PC-9 (cell line): ENCODE measurements around the gene TRIO. TPM values are rescaled to one million over a fixed set of nuclear protein-coding genes. Genes with fewer than 3 reads are reported as not detected.

Experiments used
- BruUV-seq: library from RNA; stranded (reverse); fragments of 400-500 nt; replicated peaks from 2 replicates; lab custom pipeline; 2021; lab: Mats Ljungman, UMichigan
- CTCF ChIA-PET: fragments of 300-600 bp; sonication (Branson Sonifier 250); formaldehyde crosslinking; loops from one replicate; lab custom pipeline; 2022; ENCODE audit warnings: antibody characterized with exemption; lab: Charles Lee
- POLR2A ChIA-PET: fragments of 300-600 bp; sonication (Branson Sonifier 250); formaldehyde crosslinking; loops from one replicate; lab custom pipeline; 2022; ENCODE audit warnings: antibody characterized with exemption; ENCODE audit not compliant: unreplicated experiment; lab: Charles Lee
- DNase-seq, 2 experiments: peaks; one replicate each; pipeline versions ENCODE4 v3.0.0 to v3.0.0-alpha.2; 2015 to 2022; ENCODE audit warnings: mixed read lengths in 1 of 2
- H2AFZ ChIP-seq: fragments of 200-600 bp; sonication (generic); 2 replicates; pipeline ENCODE4 v1.8.1; 2017; ENCODE audit warnings: antibody characterized with exemption
- H3F3A ChIP-seq: fragments of 200-600 bp; sonication (generic); 2 replicates; pipeline ENCODE4 v1.8.1; 2017; ENCODE audit warnings: antibody characterized with exemption, mild to moderate bottlenecking, low read depth; ENCODE audit not compliant: insufficient read depth
- H3K27ac ChIP-seq: fragments of 200-600 bp; sonication (generic); 2 replicates; pipeline ENCODE4 v1.6.1; 2016; ENCODE audit warnings: mixed run types
- H3K27me3 ChIP-seq: fragments of 200-600 bp; sonication (generic); 2 replicates; pipeline ENCODE4 v1.6.1; 2016; ENCODE audit warnings: low read depth, mixed run types; ENCODE audit not compliant: insufficient read depth
- H3K36me3 ChIP-seq: fragments of 200-600 bp; sonication (generic); 2 replicates; pipeline ENCODE4 v1.6.1; 2016; ENCODE audit warnings: low read depth, mixed run types
- H3K4me1 ChIP-seq: fragments of 200-600 bp; sonication (generic); replicated peaks from 2 replicates; pipeline ENCODE4 v1.6.1; 2016; ENCODE audit warnings: mixed run types; ENCODE audit not compliant: insufficient read depth
- H3K4me2 ChIP-seq: fragments of 200-600 bp; sonication (generic); 2 replicates; pipeline ENCODE4 v1.6.1; 2017; ENCODE audit warnings: mixed run types
- H3K4me3 ChIP-seq: fragments of 200-600 bp; sonication (generic); 2 replicates; pipeline ENCODE4 v1.6.1; 2016; ENCODE audit warnings: mixed run types
- H3K79me2 ChIP-seq: fragments of 200-600 bp; sonication (generic); 2 replicates; pipeline ENCODE4 v1.6.1; 2017; ENCODE audit warnings: low read depth, mixed run types
- H3K9me2 ChIP-seq: fragments of 200-600 bp; sonication (generic); 2 replicates; pipeline ENCODE4 v1.8.1; 2017; ENCODE audit warnings: mild to moderate bottlenecking; ENCODE audit not compliant: insufficient read depth
- H3K9me3 ChIP-seq: fragments of 200-600 bp; sonication (generic); 2 replicates; pipeline ENCODE4 v1.8.1; 2016; ENCODE audit warnings: low read depth; ENCODE audit not compliant: insufficient read depth
- H4K20me1 ChIP-seq: fragments of 200-600 bp; sonication (generic); 2 replicates; pipeline ENCODE4 v1.8.1; 2017; ENCODE audit not compliant: insufficient read depth
- EZH2 ChIP-seq: fragments of 200-600 bp; sonication (generic); IDR thresholded peaks from 2 replicates; pipeline ENCODE4 v1.8.0; 2017; ENCODE audit warnings: antibody characterized with exemption, low read depth
- intact Hi-C: fragments of 100-400 bp; cut with micrococcal nuclease; formaldehyde crosslinking; loops from one replicate; pipeline ENCODE4 v1.10.0; 2022; ENCODE audit not compliant: unreplicated experiment
- total RNA-seq: library from RNA; stranded (reverse); gene quantifications from 2 replicates; pipeline ENCODE4 v1.2.3, GENCODE V29; 2021
- TF ChIP-seq, protein P1 (sequence below): fragments of 200-600 bp; sonication (generic); conservative IDR thresholded peaks from 2 replicates; pipeline ENCODE4 v1.6.1; 2017; ENCODE audit warnings: mixed run types, antibody characterized with exemption, mild to moderate bottlenecking, moderate library complexity

TRIO gene
- total RNA-seq, 1 experiment from 2014 or later = 596 TPM

DNA sequence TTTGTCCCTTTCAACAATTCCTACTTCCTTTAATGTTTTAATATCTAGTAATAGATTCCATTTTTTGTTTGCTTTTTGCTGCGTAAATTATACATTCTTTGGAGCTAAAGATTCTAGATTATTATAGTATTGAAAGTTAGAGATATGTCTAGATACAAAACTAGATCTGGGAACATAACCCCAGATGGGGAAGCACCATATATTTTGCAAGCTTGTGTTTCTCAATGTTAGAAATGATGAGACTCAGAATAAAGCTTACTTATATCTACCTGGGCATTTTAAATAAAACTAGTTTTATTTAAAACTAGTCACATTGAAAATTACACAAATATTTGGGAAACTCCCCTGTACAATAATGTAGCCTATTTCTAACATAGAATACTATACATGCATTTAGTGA is 32.2 kb downstream of the TRIO start:
- Histone ChIP-seq H2AFZ (no peak overlapping the region), H3K36me3 (peaks cover 5% of the 10 kb centered on the region), H3K79me2 (peaks cover 99% of the 10 kb centered on the region), H3K9me2 (no peaks in the 10 kb centered on the region), H3K9me3 (no peaks in the 10 kb centered on the region), H3F3A (peaks cover 24% of the 10 kb centered on the region; the same call in 1 of the 2 replicates), H3K27ac (peak overlapping the region; percentile 28; the same call in 1 of the 2 replicates), H4K20me1 (peaks cover 17% of the 10 kb centered on the region; the same call in 1 of the 2 replicates), H3K4me2 (no peak overlapping the region), H3K4me1 (peaks cover 59% of the 10 kb centered on the region; the same call in 1 of the 2 replicates), H3K4me3 (no peak overlapping the region), H3K27me3 (no peaks in the 10 kb centered on the region)
- intact Hi-C loops = no loop called here
- ChIA-PET CTCF (no interaction called here), POLR2A (interaction anchor here (0.6 kb wide), 1 partner anchor 46 kb away, joined by 10 read pairs; no protein-coding TSS in a partner anchor)
- no peak for DNase-seq
- BruUV-seq = no TSS peak
- TF ChIP-seq, protein P1, sequence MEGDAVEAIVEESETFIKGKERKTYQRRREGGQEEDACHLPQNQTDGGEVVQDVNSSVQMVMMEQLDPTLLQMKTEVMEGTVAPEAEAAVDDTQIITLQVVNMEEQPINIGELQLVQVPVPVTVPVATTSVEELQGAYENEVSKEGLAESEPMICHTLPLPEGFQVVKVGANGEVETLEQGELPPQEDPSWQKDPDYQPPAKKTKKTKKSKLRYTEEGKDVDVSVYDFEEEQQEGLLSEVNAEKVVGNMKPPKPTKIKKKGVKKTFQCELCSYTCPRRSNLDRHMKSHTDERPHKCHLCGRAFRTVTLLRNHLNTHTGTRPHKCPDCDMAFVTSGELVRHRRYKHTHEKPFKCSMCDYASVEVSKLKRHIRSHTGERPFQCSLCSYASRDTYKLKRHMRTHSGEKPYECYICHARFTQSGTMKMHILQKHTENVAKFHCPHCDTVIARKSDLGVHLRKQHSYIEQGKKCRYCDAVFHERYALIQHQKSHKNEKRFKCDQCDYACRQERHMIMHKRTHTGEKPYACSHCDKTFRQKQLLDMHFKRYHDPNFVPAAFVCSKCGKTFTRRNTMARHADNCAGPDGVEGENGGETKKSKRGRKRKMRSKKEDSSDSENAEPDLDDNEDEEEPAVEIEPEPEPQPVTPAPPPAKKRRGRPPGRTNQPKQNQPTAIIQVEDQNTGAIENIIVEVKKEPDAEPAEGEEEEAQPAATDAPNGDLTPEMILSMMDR = no peak
- no peak for TF ChIP-seq EZH2

GRCh38 chr5:14176888-14177287 is 33.7 kb downstream of the TRIO start:
- Histone ChIP-seq H3K9me2 (no peaks in the 10 kb centered on the region), H3K9me3 (no peaks in the 10 kb centered on the region), H3K27me3 (no peaks in the 10 kb centered on the region), H3K4me2 (no peak overlapping the region), H4K20me1 (peaks cover 17% of the 10 kb centered on the region; the same call in 1 of the 2 replicates), H3F3A (peaks cover 24% of the 10 kb centered on the region; the same call in 1 of the 2 replicates), H2AFZ (no peak overlapping the region), H3K79me2 (peaks cover 99% of the 10 kb centered on the region), H3K4me1 (peaks cover 62% of the 10 kb centered on the region; the same call in 1 of the 2 replicates), H3K4me3 (no peak overlapping the region), H3K36me3 (peaks cover 5% of the 10 kb centered on the region), H3K27ac (peak overlapping the region; percentile 13; the same call in 1 of the 2 replicates)
- intact Hi-C loops = no loop called here
- ChIA-PET POLR2A (no interaction called here), CTCF (no interaction called here)
- BruUV-seq = no TSS peak
- DNase-seq = no peak
- TF ChIP-seq, protein P1 = no peak
- TF ChIP-seq EZH2 = no peak

GRCh38 chr5:14177634-14178033 is 34.5 kb downstream of the TRIO start:
- CTCF ChIA-PET = no interaction called here
- intact Hi-C loops = no loop called here
- H3K27me3 ChIP-seq = no peaks in the 10 kb centered on the region
- H3K4me2 ChIP-seq = no peak overlapping the region
- no peak for DNase-seq
- H4K20me1 ChIP-seq = peaks cover 13% of the 10 kb centered on the region; the same call in 1 of the 2 replicates
- H3K36me3 ChIP-seq = peaks cover 5% of the 10 kb centered on the region
- BruUV-seq = no TSS peak
- peaks cover 62% of the 10 kb centered on the region for H3K4me1 ChIP-seq
- H3K79me2 ChIP-seq = peaks cover 99% of the 10 kb centered on the region
- H3K27ac ChIP-seq = peak overlapping the region; percentile 13; the same call in 1 of the 2 replicates
- no peaks in the 10 kb centered on the region for H3K9me2 ChIP-seq
- H3K9me3 ChIP-seq = no peaks in the 10 kb centered on the region
- H3K4me3 ChIP-seq = no peak overlapping the region
- peaks cover 26% of the 10 kb centered on the region; the same call in 1 of the 2 replicates for H3F3A ChIP-seq
- POLR2A ChIA-PET = no interaction called here
- H2AFZ ChIP-seq = no peak overlapping the region
- TF ChIP-seq, protein P1 = no peak
